Activated CD8-positive, alpha-beta memory T cell treated with anti-CD3 and anti-CD28 coated beads for 24 hours (primary cell): ENCODE data around the gene BARX1.
"Not testable (repeated sequence)": the region's sequence is repeated elsewhere in the genome, so short reads cannot be mapped to it uniquely, and the experiment has no call there.

Experiments
- DNase-seq: peaks from one replicate; pipeline ENCODE4 v3.0.0-alpha.2; 2020

The BARX1 gene

GRCh38 chr9:93965830-93966577 lies 10.8 kb upstream of the BARX1 start:
- peak; percentile 42 for DNase-seq

GRCh38 chr9:93964685-93965084 lies 9.5 kb upstream of the BARX1 start:
- peak; percentile 51 for DNase-seq

- peak; percentile 42 for DNase-seq
These were observed 8.8 kb upstream of the BARX1 start for GRCh38 chr9:93963969-93964368.

- not testable (repeated sequence) for DNase-seq
These were observed 8.3 kb upstream of the BARX1 start for GRCh38 chr9:93963489-93963888.

GRCh38 chr9:93962561-93963440 lies 7.6 kb upstream of the BARX1 start:
- peak; percentile 89 for DNase-seq

- DNase-seq = no peak
These were observed 6.9 kb upstream of the BARX1 start for GRCh38 chr9:93962017-93962416.

GRCh38 chr9:93960971-93961841 lies 6.1 kb upstream of the BARX1 start:
- DNase-seq = peak; percentile 58

- peak; percentile 60 for DNase-seq
These were observed 5.2 kb upstream of the BARX1 start for GRCh38 chr9:93960221-93960970.

- no peak for DNase-seq
These were observed 4.6 kb upstream of the BARX1 start for GRCh38 chr9:93959739-93960154.

GRCh38 chr9:93958819-93959682 lies 3.9 kb upstream of the BARX1 start:
- peak; percentile 68 for DNase-seq

- DNase-seq = peak; percentile 62
These were observed 3.1 kb upstream of the BARX1 start for GRCh38 chr9:93958121-93958818.

GRCh38 chr9:93955981-93956784 lies 1.0 kb upstream of the BARX1 start:
- no peak for DNase-seq

GRCh38 chr9:93954434-93955061 lies 607 bp downstream of the BARX1 start:
- DNase-seq = peak; percentile 66

GRCh38 chr9:93953496-93954433 lies 1.4 kb downstream of the BARX1 start:
- no peak for DNase-seq

- peak; percentile 68 for DNase-seq
These were observed 2.2 kb downstream of the BARX1 start for GRCh38 chr9:93952784-93953495.

- DNase-seq = peak; percentile 61
These were observed 2.9 kb downstream of the BARX1 start for GRCh38 chr9:93952119-93952783.

- peak; percentile 62 for DNase-seq
These were observed 3.5 kb downstream of the BARX1 start for GRCh38 chr9:93951655-93952118.
